ENCODE measurements around the gene GALNT14.

The GALNT14 gene

DNA sequence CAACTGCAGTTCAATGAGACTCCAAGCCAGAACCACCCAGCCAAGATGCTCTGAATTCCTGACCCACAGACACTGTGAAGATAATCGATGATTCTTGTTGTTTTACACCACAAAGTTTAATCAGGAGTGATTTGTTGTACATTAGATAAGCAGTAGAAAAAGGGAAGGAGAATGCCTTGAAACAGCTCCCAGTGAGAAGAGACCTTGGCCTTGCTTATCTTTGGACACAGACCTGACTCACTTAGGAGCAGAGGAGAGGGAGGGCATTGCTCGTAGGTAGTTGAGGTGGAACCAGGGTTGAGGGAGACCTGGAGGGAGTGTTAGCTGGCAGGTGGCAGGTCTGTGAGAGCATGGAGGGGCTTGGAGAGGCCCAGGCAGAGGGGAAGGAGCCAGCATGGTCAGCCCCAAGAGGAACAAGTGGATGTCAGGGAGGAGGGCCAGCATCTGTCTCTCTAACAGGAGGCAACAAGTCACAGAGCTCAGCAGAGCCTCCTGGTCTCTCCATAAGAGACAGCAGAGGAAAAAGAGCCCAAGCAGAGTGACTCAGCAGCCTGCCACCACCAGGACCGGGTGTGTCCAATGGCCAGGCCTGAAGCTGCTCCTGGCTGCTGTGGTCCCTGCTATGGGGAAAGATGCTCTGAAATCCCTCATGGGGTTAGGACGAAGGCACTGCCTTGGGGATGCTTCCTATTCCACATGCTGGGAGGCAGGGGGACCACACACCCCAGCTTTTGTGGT is 169.4 kb downstream of the GALNT14 start:
- DNase-seq: no peak

DNA sequence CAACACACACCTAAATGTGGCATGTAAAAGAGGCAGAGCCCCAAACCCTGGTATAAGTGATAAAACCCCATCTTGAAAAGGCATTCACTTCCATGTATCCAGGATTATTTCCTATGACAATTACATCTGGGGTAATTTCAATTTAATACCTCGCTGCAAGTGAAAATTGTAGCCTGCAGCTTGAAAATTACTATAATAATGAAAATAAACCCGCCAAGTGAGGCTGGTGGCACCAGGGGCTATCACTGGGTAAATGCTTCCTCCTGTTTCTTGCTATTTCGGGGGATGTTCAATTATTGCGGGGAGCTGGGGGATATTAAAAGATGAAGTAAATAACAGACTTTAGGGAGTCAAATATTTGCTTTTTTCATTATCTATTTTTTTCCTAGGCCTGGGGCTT is 171.5 kb downstream of the GALNT14 start:
- no peak for DNase-seq

DNA sequence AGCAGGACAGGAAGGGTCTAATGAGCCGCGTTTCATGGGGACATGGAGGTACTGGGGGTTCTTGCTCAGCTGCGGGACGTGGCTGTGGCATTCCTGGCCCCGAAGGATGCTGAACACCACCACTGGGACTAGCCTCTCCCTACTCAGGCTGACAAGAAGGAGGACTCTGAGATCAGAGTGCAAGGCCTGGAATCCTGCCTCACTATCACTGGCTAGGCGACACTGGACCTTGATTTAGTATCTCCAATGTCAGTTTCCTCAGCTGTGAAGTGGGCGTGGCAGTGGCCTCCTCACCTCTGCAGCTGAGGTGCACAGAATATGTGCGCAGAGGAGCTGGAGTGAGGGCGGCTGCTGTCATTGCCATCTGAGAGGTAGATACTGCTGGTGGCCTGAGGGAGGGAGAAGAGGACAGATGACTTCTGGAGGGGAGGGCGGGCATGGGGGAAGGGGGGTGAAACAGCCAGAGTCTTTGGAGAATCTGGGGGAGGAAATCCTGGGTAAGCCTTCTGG is 173.2 kb downstream of the GALNT14 start:
- DNase-seq: no peak

- no peak for DNase-seq
Measured at GRCh38 chr2:30964334-30965005, 173.8 kb downstream of the GALNT14 start.

- no peak for DNase-seq
Measured at GRCh38 chr2:30963184-30963583, 175.1 kb downstream of the GALNT14 start.

GRCh38 chr2:30960213-30960612 is 178.0 kb downstream of the GALNT14 start:
- DNase-seq: no peak

DNA sequence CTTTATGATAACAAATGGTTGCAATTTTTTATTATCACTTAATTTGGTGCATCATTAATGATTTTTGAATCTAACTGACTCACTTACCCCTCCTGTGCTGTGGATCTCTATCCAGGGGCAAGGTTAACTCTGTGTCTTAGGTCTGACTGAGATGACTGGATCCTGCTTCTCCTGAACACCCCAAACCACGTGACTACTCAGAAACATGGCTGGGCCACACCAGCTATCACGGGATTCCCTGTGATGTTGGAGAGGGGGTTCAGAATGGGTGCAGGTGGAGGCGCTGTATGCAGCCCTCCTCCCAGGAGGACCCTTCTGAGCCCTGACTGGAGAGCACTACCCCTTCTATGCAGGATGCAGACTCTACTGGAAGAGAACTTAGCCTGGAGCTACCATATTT is 178.6 kb downstream of the GALNT14 start:
- no peak for DNase-seq

GRCh38 chr2:30958918-30959265 is 179.3 kb downstream of the GALNT14 start:
- no peak for DNase-seq

- no peak for DNase-seq
Measured at GRCh38 chr2:30958193-30958917, 179.9 kb downstream of the GALNT14 start.

DNA sequence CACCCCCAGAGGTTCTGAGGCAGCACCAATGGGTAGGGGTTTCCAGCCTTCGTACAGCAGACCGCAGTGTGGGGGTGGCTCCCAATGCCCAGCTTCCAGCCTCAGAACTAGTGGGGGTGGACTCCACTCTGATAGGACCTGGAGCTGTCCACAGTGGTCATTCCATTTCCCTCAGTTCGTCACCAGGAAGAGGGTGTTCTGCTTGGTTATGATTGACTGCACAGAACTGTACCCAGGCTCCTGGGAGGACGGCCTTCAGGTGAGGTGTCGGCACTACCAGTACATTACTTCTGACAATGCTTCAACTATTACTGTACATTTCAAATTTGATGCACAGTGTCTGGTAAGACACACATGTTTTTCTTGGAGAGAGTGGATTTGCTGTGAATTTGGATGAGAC is 180.6 kb downstream of the GALNT14 start:
- DNase-seq: no peak

GRCh38 chr2:30956995-30957394 is 181.2 kb downstream of the GALNT14 start:
- no peak for DNase-seq

- DNase-seq: no peak
Measured at GRCh38 chr2:30955516-30956132, 182.6 kb downstream of the GALNT14 start.

DNA sequence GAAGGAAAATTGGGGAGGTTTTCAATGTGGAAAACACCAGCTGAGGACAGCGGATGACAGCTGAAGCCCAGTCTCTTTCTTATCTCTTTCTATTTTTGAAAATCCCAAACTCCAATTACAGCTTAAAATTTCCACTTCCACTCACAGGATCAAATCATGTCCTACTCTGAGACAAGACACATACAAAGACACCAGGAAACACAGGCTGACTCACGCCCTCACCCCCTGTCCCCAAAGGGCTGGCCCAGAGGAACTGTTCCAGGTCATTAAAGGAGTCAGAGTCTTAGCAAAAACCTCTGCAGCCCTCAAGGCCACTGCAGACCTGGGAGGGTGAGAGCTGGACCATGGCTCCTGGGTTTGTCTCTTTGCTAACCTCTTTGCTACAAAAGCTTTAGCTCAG is 187.9 kb downstream of the GALNT14 start:
- no peak for DNase-seq

DNA sequence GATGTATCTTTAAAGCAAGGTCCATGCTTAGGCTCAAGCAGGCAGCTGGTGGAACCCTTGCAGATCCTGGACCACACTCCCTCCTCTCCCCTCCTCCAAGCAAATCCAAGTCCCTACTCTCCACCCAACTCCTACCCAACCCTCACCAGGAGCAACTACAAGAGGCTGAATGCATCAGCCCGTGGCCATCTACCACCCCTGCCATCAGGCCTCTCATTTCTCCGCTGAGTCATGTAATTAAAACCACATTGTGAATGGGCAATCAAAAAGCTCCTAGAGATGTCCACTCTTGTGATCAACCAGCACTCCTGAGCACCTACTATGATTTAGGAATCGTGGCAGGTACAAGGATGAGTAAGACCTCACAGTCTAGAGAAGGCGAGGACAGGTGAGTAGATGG is 188.8 kb downstream of the GALNT14 start:
- DNase-seq: no peak

- DNase-seq: no peak
Measured at GRCh38 chr2:30948857-30949256, 189.4 kb downstream of the GALNT14 start.

GRCh38 chr2:30948130-30948529 is 190.1 kb downstream of the GALNT14 start:
- no peak for DNase-seq

GRCh38 chr2:30947686-30948085 is 190.6 kb downstream of the GALNT14 start:
- no peak for DNase-seq

DNA sequence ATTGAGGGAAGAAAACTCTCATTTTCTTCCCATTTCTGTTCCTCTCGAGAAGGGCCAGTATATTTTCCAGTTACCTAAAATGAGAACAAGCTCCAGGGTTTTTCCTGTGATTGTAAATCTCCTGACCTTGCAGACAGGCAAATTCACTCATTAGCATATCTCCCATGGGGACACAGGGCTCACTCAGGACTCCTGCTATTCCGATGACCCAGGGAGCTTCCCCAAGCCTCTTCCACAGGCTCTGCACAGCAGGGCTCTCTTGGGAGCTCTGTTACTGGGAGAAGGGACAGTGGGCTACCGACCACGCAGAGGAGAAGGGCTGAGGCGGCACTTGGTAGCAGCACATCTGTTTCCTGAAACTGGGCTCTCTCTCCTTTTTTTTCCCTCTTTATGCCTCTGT is 195.8 kb downstream of the GALNT14 start:
- no peak for DNase-seq

- DNase-seq: no peak
Measured at GRCh38 chr2:30940839-30941238, 197.4 kb downstream of the GALNT14 start.

DNA sequence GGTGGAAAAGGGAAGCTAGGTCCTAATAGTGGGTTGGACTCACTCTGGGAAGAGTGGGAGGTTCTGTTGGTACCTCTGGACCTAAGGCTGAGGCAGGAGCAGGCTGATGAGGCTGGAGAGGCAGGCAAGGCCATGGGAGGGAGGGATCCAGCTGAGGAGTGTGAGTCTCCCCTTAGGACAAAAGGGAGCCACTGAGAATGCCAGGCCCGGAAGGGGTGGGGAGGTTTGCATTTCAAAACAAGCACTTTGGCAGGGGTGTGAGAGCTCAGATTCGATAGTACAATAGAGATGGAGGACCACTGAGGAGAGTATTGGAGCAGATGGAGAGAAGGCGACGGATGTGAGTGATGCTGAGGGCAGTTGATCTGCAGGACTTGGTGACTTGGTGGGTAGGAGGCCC is 198.9 kb downstream of the GALNT14 start:
- DNase-seq: no peak

GRCh38 chr2:30938196-30938595 is 200.0 kb downstream of the GALNT14 start:
- no peak for DNase-seq

DNA sequence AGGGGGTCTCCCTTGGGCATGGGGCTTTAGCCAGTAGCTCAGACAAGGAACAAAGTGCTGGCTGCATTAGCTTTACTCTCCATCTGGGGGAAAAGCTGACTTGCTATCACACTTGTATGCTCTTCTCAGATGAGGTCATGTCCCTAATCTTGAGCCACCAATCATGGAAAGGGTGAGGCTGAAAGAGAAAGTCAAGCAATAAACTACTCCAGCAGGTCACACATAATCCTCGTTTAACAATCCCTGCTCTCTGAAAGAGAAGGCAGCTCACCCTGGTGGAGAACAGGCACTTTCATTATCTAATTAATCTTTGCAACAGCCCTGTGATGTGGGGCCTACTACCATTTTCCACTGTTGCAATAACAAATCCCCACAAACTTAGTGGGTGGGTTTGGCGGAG is 201.3 kb downstream of the GALNT14 start:
- no peak for DNase-seq

GRCh38 chr2:30935795-30936194 is 202.4 kb downstream of the GALNT14 start:
- no peak for DNase-seq

DNA sequence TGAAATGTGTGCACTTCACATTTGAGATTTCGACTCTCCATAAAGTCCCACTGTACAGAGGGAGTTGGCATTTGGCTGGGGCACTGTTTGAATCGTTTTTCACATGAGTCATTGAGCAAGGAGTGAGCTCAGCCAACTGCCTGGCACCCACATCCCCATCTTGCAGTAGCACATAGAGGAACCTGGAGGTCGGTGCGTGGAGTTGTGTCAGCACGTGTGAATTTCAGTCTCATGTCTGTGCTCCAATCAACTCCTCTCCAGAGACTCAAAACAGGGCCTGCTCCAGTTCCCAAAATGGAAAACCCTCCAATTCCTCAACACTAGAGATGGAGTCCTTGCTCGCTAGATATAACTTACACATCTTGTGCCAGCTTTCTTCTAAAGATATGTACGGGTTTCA is 204.2 kb downstream of the GALNT14 start:
- no peak for DNase-seq

All from activated CD8-positive, alpha-beta memory T cell treated with anti-CD3 and anti-CD28 coated beads for 24 hours (primary cell).